GM12801 (cell line): ENCODE measurements around the gene CENPU.

ENCODE experiments used
- CTCF ChIP-seq: IDR thresholded peaks from one replicate; pipeline ENCODE4 v1.5.1; 2011; ENCODE audit warnings: control low read depth; ENCODE audit not compliant: insufficient read length; ENCODE audit errors: extremely low read depth

The CENPU gene

GRCh38 chr4:184657144-184657543 is 76.8 kb downstream of the CENPU start:
- TF ChIP-seq CTCF: no peak

- no peak for TF ChIP-seq CTCF
Observed at GRCh38 chr4:184655889-184656869, 77.7 kb downstream of the CENPU start.

- no peak for TF ChIP-seq CTCF
Observed at GRCh38 chr4:184653650-184654049, 80.2 kb downstream of the CENPU start.

- TF ChIP-seq CTCF: no peak
Observed at GRCh38 chr4:184651899-184652298, 82.0 kb downstream of the CENPU start.

- TF ChIP-seq CTCF: no peak
Observed at GRCh38 chr4:184649971-184650855, 83.7 kb downstream of the CENPU start.

- TF ChIP-seq CTCF: no peak
Observed at GRCh38 chr4:184649026-184649970, 84.6 kb downstream of the CENPU start, which contains the start of the genes CASP3 and PRIMPOL. Gene CASP3 (minus strand): TSS chr4:184649447. CDS start chr4:184638453, 10,994 bp downstream. Gene PRIMPOL (plus strand): TSS chr4:184649738. CDS start chr4:184657141, 7,403 bp downstream.
